ENCODE results near the gene LRPPRC. TPM values are rescaled to one million over a fixed set of nuclear protein-coding genes. Genes with fewer than 3 reads are reported as not detected.

LRPPRC gene
- total RNA-seq, 3 donors from 2014 or later: 92.7 to 107 (median 101) TPM

- H3K4me3 ChIP-seq: no peak overlapping the region
- no peaks in the 10 kb centered on the region for H3K4me1 ChIP-seq (ENCODE audit: low read depth)
- no peak for TF ChIP-seq CTCF (IDR thresholded peaks at IDR 0.05)
- ATAC-seq (no peak), DNase-seq (no peak)
- intact Hi-C loops (cut with DNase I, micrococcal nuclease): no loop called here
- no peaks in the 10 kb centered on the region for H3K36me3 ChIP-seq (ENCODE audit: low read depth)
- no peaks in the 10 kb centered on the region for H3K9me3 ChIP-seq
Measured at GRCh38 chr2:43854671-43855070, 141.1 kb downstream of the LRPPRC start.

GRCh38 chr2:43853141-43854081, 142.4 kb downstream of the LRPPRC start:
- no peak for TF ChIP-seq CTCF (IDR thresholded peaks at IDR 0.05)

GRCh38 chr2:43852196-43852730, 143.5 kb downstream of the LRPPRC start:
- DNase-seq (no peak), ATAC-seq (no peak)
- H3K9me3 ChIP-seq: no peaks in the 10 kb centered on the region
- TF ChIP-seq CTCF (IDR thresholded peaks at IDR 0.05): no peak
- H3K4me1 ChIP-seq (ENCODE audit: low read depth): no peaks in the 10 kb centered on the region
- intact Hi-C loops (cut with DNase I, micrococcal nuclease): no loop called here
- no peak overlapping the region for H3K4me3 ChIP-seq
- H3K36me3 ChIP-seq (ENCODE audit: low read depth): no peaks in the 10 kb centered on the region

More at GRCh38 chr2:43853141-43854081, 142.4 kb downstream of the LRPPRC start:
- DNase-seq (no peak), ATAC-seq (peak; percentile 79)
- H3K4me3 ChIP-seq: no peak overlapping the region
- H3K4me1 ChIP-seq (ENCODE audit: low read depth): no peaks in the 10 kb centered on the region
- no peaks in the 10 kb centered on the region for H3K9me3 ChIP-seq
- intact Hi-C loops (cut with DNase I, micrococcal nuclease): no loop called here
- H3K36me3 ChIP-seq (ENCODE audit: low read depth): no peaks in the 10 kb centered on the region

- Histone ChIP-seq H3K4me1 (ENCODE audit: low read depth) (no peaks in the 10 kb centered on the region), H3K9me3 (no peaks in the 10 kb centered on the region), H3K4me3 (no peak overlapping the region), H3K36me3 (ENCODE audit: low read depth) (no peaks in the 10 kb centered on the region)
- DNase-seq: no peak
- no peak for ATAC-seq
- no peak for TF ChIP-seq CTCF (IDR thresholded peaks at IDR 0.05)
- intact Hi-C loops (cut with DNase I, micrococcal nuclease): no loop called here
Measured at GRCh38 chr2:43851011-43851980, 144.5 kb downstream of the LRPPRC start.

- ATAC-seq (peak; percentile 34), DNase-seq (no peak)
- no peak for TF ChIP-seq CTCF (IDR thresholded peaks at IDR 0.05)
- no peaks in the 10 kb centered on the region for H3K9me3 ChIP-seq
- H3K4me1 ChIP-seq (ENCODE audit: low read depth): no peaks in the 10 kb centered on the region
- intact Hi-C loops (cut with DNase I, micrococcal nuclease): no loop called here
- H3K4me3 ChIP-seq: no peak overlapping the region
- H3K36me3 ChIP-seq (ENCODE audit: low read depth): no peaks in the 10 kb centered on the region
Measured at GRCh38 chr2:43848214-43848613, 147.6 kb downstream of the LRPPRC start.

All from mucosa of descending colon (tissue), 3 donors.